HG03457 (cell line): ENCODE data around the gene GLRX.
A peak's percentile ranks its signal among the peaks of the same experiment; 100 is the strongest.
"Not testable (repeated sequence)": the region's sequence is repeated elsewhere in the genome, so short reads cannot be mapped to it uniquely, and the experiment has no call there.

Experiments used
- ATAC-seq: cut with Tn5 transposase; IDR thresholded peaks from one replicate; pipeline ENCODE4 v1.9.1; 2021; ENCODE audit warnings: moderate number of reproducible peaks; ENCODE audit not compliant: unreplicated experiment

GLRX gene

DNA sequence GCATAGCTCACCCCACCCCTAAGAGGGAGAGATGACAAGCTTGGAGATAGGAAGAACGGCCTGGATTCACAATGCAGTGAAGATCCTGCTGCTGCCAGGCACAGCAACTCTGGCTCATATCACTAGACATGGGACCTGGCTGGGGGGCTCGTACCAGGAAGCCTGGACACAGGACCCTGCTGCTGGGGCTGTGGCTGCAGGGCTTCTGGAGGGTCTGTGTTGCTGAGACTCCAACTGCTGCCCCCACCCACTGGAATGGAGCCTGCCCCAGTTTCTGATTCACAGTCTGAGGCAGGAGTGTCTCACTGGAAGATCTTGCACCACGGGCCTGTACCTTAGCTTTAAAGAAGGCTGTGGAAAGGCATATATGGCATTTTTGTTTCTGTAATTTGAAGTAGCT lies 31.0 kb upstream of the GLRX start:
- ATAC-seq, result no peak

DNA sequence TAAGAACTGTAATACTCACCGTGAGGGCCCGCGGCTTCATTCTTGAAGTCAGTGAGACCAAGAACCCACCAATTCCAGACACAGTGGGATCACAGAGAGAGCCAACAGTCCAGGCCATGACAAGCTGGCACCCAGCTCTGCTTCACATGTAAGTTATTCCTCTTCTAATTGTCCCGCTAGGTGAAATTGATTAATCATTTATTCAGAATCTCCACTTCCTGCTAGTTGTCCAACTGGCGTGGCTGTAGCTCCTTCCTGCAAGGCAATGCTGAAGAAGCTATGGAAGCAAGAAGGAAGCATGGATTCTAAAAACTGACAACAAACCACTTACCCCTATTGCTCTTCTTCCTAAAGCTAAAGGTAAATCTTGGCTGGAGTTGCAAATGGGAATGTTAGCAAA lies 30.0 kb upstream of the GLRX start:
- ATAC-seq, result no peak

DNA sequence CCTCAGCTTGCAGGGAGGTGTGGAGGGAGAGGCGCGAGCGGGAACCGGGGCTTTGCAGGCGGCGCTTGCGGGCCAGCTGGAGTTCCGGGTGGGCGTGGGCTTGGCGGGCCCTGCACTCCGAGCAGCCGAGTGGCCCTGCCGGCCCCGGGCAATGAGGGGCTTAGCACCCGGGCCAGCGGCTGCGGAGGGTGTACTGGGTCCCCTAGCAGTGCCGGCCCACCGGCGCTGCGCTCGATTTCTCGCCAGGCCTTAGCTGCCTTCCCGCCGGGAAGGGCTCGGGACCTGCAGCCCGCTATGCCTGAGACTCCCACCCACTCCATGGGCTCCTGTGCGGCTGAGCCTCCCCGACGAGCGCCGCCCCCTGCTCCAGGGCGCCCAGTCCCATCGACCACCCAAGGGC lies 28.6 kb upstream of the GLRX start:
- not testable (repeated sequence) for ATAC-seq

DNA sequence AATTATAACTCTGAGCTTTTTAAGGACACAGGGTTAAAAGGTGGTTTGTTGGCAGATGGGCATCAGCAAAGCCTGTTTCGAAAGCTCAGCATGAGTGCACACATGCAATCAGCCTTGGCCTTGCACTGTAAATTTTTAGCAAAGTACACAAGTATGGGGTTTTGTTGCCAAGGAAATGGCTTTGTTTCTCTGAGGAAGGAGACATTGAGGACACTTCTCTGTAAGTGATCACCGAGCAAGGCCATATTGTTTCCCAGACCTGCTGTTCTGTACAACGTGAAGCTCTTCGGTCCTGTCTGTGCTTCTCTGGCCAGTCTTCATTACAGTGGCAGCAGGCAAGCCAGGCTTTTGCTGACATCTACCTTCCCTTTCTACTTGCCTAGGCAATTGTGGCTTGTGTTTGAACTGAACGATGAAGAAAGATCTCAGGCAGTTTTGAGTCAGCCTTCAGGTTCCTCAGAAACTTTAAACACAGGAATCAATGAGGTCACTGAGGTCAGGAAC lies 27.9 kb upstream of the GLRX start:
- ATAC-seq, result no peak

DNA sequence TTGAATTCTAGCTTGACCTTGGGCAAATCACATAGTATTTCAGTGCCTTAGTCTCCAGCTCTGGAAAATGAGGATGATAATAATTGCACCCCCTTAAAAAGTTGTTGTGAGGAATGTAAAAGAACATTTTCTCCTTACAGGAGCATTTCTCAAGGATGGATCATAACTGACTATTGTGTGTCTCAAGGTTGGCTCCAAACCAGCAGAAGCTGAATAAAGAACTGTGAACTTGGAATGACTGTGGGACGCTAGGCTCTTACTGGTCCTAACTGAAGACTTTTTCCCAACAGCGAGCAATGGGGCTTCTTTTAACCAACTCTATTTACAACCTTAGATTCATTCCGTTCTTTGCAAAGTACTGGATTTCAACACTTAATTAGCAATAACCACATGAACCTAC lies 26.2 kb upstream of the GLRX start:
- ATAC-seq, result no peak

DNA sequence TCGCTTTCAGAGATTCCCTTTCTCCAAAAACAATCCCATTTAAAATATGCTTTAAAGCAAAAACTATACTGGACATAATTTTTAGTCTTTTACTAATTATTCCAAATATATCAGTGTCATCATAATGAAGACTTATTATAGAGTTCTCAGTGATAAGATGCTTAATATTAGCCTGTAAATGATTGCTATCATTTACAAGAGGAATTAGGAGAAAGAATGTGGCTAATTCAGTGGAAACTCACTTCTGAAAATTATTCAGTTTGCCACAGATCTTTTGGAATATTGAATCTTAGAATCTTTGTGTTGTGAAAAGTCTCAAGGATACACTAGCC lies 24.7 kb upstream of the GLRX start:
- ATAC-seq, result no peak

DNA sequence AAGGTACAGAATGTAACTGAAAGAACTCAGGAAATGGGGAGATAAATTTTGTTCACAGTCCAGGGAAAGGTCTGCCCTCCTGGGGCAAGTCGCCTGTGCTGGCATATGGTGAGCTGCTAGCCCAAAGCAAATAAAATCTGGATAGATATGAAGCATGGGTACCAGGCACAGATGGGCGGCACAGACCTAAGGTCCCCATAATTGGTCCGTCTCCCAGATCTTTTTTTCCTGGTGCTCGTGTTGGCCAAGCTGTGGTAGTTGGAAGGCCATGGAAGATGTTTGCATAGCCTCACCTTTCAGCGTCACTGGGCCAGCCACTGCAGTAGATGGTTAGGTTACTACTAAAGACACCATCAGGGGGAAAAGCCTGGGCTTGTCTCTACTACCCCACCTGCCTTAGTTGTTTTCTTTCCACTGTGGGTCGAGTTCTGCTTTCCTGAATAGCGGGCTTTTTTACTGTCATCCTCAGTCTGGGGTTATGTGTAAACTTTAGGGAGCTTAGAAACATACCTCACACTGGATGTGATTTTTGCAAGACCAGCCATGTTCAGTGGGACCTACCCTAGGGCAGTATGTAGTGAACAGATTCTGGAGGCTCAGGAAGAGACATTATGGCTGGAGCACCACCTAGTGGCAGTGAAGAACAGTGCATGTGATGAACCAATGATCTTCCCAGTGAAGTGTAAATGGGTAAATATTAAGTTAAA lies 24.2 kb upstream of the GLRX start:
- peak; percentile 70 for ATAC-seq

DNA sequence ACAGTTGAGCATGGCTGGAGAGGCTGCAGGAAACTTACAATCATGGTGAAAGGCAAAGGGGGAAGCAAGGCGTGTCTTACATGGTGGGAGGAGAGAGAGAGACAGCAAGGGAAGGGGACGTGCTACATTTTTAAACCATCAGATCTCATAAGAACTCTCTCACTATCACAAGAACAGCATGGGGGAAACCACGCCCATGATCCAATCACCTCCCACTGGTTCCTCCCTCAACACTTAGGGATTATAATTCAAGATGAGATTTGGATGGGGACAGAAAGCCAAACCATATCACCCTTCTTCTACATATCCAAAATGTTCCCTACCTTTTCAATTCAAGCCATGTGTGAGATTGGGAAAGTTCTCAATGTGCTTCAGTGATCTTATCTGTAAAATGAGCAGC lies 22.9 kb upstream of the GLRX start:
- no peak for ATAC-seq

DNA sequence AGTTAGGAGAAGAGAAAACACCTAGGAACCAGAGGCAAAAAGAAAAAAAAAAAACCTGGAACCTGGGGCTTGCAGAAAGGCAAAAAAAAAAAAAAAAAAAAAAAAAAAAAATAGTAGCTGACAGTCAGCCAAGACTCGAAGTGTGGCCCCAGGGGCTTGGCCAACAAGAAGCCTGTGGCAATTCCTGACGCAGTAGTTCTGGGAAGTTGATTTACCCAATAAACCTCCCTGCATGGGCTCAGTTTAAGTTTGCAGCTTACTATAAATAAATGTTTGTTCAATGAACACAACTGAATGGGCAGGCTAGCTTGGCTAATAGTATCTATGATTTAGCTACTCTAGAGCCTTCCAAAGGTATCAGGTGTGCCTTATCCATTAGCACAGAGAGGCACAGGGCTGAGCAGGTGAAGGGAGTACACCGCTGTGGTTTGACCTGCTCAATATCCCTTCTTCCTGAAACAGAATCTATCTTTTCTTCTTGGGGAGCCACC lies 21.3 kb upstream of the GLRX start:
- no peak for ATAC-seq

DNA sequence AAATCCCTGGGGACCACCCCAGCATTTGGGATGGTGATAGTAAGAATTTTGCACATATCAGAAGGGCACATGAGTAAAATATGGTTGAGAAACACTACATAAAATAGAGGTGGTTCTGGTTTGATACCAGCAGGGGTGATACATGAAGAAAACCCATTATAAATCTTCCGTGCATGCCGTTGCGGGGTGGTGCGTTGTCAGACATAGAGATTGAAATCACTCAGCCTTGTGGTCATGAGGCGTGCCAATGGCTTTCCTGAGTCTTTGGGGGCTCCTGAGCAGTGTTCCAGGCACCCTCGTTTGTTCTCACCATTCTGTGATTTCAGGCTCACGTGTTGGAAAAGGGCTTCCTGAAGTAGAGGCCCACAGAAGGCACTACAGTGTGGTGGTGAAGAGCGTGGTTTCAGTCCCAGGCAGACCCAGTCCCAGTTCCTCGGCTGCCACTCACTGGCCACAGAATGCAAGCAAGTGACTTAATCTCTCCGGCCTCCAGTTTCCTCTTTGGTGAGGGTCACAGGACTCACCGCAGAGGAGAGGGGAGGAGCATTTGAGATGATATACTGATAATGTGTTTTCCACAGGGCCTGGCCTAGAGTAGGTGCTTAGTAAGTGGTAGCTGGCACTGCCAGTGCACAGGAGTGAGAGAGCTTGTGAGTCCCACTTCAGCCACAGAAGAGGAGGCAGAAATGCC lies 20.5 kb upstream of the GLRX start:
- peak; percentile 73 for ATAC-seq

DNA sequence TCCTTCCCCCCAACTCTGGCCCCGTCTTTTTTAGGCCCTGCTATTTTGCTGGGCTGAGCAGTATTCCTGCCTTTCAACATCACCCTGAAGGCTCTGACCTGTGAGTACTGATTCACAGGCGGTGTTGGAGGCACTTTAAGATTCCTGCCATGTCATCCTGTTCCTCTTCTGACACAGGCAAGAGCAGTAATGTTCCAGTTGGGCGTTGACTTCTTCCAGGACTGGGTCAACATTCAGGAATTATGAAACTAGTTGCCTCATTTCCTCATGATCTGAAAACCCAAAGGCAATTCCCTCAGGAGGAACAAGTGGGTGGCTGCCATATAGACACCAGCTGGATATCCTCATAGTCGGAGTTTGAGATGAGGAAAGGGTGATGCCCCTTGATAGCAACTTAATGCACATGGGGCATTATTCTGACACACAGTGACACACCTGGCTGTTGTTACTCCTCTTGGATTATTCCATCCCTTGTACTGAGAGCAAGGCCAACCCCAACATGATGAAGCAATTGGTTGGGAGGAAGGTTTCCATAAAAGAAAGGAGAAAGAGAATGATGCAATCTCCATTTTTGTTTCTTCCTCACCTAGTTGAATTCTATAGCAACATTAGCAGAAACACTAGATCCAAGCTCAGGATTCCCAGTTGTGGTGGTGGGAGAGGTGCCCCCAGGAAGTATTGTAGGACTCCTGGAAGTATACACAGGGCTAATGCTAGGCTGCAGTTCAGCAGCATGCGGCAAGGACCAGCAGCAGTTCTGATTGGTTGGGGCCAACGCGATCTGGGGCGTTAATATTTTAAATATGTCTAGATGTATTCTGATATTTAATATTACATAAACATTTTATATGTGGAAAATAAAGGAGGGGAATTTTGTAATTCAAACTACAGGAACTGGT lies 19.6 kb upstream of the GLRX start:
- ATAC-seq, result no peak

DNA sequence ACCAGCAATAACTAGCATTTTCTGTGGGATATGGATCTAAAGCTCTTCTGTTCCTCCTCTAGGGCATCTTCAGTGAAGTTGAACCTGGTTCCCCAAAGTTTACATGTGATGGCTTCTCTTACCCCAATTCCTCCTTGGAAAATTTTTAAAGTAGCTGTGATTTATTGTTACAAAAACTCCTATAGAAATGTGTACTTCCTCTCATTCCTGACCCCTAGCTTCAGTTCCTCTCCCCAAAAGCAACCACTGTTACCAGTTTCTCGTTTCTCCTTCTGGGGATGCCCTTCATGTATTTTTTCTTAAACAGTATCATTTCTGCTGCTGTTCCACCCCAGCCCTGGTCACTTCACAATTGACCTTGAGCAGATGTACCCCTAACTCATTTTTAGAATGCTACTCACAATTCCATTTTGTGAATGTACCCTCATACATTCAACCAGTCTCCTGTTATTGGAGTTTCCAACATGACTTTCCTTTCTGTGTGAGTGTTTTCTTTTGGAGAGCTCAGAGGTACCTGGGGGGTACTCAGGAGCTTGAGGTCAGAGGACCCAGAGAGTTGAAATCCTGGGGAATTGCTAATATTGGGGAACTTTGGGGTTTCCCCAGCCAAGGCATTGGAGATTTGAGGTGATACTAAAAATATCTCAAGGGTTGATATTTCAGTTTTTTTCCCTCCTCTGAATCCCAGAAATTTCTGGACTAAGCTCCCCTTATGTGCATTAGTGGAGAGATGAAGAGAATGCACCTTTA lies 18.6 kb upstream of the GLRX start:
- ATAC-seq, result no peak

DNA sequence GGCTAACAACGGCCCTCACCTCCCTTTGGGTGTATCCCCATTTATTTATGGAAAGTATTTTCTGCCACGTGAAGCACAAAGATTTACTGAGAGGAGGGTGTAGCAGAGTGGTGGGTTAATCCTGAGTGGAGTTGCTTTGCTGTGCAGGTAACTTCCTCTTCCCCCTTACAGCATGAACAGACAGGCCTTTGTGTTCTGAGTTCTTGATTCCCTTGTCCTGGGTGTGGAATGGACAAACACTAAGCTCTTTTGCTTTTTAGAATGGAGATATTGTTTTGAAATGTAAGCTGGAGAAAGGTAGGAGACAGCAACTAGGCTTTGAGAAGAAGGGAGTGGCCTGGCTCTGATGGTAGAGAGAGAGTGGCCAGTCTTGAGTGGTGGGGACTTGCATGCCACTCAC lies 17.1 kb upstream of the GLRX start:
- ATAC-seq, result no peak

DNA sequence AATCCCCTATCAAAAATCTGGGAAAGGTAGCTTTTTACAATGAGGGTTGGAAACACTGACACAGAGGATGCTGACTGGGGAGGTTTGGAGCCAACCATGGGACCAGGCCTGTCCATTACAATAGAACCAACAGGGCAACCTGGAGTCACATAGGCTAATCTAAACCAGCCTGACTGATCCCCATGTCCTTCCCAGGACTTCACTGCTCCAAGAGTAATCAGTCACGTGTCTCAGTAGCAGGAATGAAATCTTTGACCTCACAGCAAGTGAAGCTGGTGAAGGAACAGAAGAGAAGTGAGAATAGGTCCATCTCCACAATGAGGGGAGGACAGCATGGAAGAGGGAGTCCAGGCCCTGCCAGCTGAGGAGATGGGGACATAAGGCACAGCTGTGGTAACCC lies 16.0 kb upstream of the GLRX start:
- no peak for ATAC-seq

DNA sequence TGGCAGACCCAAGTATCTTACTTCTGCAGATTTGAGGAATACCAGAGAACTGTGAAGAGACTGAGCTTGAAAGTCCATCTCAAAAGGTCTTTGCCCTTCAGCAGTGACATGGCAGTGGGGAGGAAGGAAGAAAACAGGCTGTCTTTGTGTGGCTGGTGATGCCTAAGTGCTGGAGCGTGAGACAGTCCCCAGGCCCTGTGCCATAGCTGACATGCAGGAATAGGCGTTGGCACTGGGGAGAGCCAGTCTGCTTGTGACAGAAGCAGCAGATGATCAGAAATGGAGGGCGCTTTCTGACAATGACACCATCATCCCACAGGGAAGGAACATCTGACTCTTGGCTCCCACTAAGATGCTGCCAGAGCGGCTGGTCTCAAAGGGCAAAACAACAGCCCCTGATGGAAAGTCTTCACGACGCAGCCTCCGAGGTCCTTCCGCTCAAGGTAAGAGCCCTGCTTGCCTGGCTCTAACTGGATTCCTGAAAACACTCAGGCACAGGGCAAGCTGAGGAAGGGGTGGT lies 15.5 kb upstream of the GLRX start:
- no peak for ATAC-seq

DNA sequence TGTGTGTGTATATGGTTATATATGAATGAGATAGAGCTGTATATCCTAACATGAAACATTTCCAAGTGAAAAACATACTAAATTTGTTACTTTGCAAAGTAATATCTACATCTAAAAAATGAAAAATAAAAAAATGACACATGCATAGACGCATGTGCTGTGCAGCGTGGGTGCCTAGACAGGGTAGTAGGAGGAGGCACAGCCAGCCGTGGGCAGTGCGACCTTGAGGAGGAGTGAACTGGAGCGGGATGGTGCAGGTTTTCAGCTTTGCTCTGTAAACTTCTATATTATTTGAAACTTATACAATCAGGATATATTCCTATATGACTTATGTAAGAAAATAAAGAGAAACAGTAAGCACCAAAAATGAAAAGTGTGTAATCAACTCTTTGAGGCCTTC lies 15.0 kb upstream of the GLRX start:
- ATAC-seq, result no peak

DNA sequence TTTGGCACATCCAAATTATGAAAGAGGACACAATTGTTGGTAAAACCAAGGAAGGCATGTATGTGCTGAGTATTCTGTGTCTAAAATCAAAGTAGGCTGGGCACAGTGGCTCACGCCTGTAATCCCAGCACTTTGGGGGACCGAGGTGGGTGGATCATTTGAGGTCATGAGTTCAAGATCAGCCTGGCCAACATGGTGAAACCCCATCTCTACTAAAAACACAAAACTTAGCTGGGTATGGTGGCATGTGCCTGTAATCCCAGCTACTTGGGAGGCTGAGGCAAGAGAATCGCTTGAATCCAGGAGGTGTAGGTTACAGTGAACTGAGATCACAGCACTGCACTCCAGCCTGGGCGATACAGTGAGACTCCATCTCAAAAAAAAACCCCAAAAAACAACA lies 14.4 kb upstream of the GLRX start:
- ATAC-seq, result not testable (repeated sequence)

DNA sequence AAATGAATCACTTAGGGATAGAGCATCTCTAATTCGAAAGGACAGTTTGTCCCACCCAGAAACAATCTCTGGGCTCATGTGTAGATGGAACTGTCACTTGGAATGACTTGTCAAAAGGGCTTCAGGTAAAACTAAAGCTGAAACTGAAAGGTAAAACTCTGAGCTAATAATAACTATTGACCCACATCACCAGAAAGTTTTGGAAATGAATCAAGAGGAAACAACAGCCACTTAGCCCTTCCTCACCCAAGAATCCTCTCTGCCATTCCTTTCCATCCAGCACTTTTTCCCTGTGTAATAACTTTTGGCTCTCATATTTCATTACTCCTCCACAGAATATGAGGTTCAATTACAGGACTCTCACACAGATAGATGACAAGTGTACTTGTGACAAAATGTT lies 14.0 kb upstream of the GLRX start:
- ATAC-seq, result no peak

DNA sequence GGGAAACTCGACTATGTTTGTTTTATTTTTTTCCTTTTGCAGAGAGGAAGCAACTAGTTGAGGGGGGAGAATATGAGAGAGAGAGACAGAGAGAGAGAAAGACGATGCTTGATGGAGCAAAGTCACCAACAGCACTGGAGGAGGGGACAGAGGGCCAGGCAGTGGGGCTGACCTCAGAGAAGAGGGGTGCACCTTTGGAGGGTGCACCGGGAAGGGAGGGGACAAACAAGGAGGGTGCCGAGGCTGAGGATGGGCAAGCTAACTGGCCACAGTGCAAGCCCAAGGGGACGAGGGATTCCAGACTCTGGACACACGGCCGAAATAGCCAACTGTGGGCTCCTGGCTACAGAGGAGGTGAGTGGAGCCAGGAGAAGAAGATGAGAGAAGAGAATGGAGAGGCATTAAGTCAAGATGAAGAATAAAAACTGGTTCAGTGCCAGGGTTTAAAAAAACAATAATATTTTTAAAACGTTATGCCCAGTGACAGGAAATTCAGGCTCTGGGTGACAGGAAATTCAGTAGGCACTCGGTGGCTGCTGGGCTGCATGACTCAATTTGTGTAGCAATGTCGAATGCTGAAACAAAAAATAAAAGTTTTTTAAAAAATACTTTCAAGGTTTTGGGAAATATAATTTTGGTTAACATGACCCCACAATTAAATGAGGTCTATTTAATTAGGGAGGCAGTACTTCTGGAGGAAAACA lies 13.3 kb upstream of the GLRX start:
- no peak for ATAC-seq

DNA sequence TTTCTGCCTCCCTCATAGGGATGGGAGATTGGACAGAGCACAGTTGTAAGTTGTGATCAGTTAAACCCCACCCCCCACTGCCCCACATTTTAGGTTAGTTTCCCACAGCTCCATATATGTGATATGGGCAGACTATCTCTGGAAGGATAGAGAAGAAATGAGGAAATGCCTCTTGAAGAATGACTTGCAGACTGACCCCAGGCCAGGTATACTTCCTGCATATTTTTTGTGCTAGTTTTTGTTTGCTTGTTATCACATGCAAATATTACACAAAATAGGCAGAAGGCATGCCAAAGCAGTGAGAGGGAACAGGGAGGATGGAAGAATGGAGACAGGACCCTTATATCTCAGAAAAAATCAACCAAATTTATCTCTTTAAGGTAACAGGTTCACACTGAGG lies 10.1 kb upstream of the GLRX start:
- no peak for ATAC-seq
